Neuronal stem cell (in vitro differentiated cells): ENCODE data around the gene EFCAB14.
"Not testable (repeated sequence)": the region's sequence is repeated elsewhere in the genome, so short reads cannot be mapped to it uniquely, and the experiment has no call there.

Source experiments
- DNase-seq: peaks from one replicate; pipeline ENCODE4 v3.0.0-alpha.2; 2013; ENCODE audit warnings: low spot score
- H2AFZ ChIP-seq: one replicate; pipeline ENCODE4 v1.6.1; 2013; ENCODE audit warnings: mild to moderate bottlenecking, low read length, inconsistent platforms
- H2AK5ac ChIP-seq: 2 replicates; pipeline ENCODE4 v1.6.1; 2013; ENCODE audit warnings: low read depth, mild to moderate bottlenecking, inconsistent platforms, low read length, moderate library complexity, mixed read lengths
- H2BK120ac ChIP-seq: 2 replicates; pipeline ENCODE4 v1.6.1; 2013; ENCODE audit warnings: low read depth, mild to moderate bottlenecking, inconsistent platforms, low read length, moderate library complexity, mixed read lengths
- H2BK12ac ChIP-seq: one replicate; pipeline ENCODE4 v1.6.1; 2013; ENCODE audit warnings: low read length, inconsistent platforms
- H2BK15ac ChIP-seq: 2 replicates; pipeline ENCODE4 v1.6.1; 2013; ENCODE audit warnings: mild to moderate bottlenecking, low read length, inconsistent platforms, mixed read lengths
- H2BK5ac ChIP-seq: one replicate; pipeline ENCODE4 v1.6.1; 2013; ENCODE audit warnings: inconsistent platforms, mild to moderate bottlenecking, low read length, moderate library complexity
- H3K14ac ChIP-seq: one replicate; pipeline ENCODE4 v1.6.1; 2013; ENCODE audit warnings: low read length, inconsistent platforms
- H3K18ac ChIP-seq: 2 replicates; pipeline ENCODE4 v1.6.1; 2013; ENCODE audit warnings: low read length, inconsistent platforms
- H3K23ac ChIP-seq: 2 replicates; pipeline ENCODE4 v1.6.1; 2013; ENCODE audit warnings: low read depth, mild to moderate bottlenecking, mixed read lengths, low read length, inconsistent platforms; ENCODE audit not compliant: poor library complexity
- H3K27ac ChIP-seq: replicated peaks from 3 replicates; pipeline ENCODE4 v1.5.1; 2013; ENCODE audit warnings: low read length, inconsistent platforms
- H3K27me3 ChIP-seq, 3 experiments: 2 replicates each; pipeline ENCODE4 v1.6.1; 2013; ENCODE audit warnings: low read length in 3 of 3, mild to moderate bottlenecking in 2 of 3, inconsistent platforms in 1 of 3, low read depth in 1 of 3, mixed read lengths in 1 of 3, moderate library complexity in 1 of 3; ENCODE audit not compliant: control insufficient read depth in 3 of 3, insufficient read depth in 3 of 3
- H3K36me3 ChIP-seq, 2 donors: replicated peaks in 1 of 2; 2 replicates each; pipeline ENCODE4 v1.6.1; 2013; ENCODE audit warnings: low read length in 2 of 2; ENCODE audit not compliant: control insufficient read depth in 2 of 2, insufficient read depth in 2 of 2
- H3K4ac ChIP-seq: 2 replicates; pipeline ENCODE4 v1.6.1; 2013; ENCODE audit warnings: inconsistent platforms, mild to moderate bottlenecking, low read length, moderate library complexity
- H3K4me1 ChIP-seq, 2 donors: 1 replicate in 1 of 2; 2 replicates in 1 of 2; pipeline ENCODE4 v1.6.1; 2013; ENCODE audit warnings: low read length in 2 of 2, low read depth in 1 of 2; ENCODE audit not compliant: control insufficient read depth in 2 of 2, insufficient read depth in 1 of 2
- H3K4me2 ChIP-seq: one replicate; pipeline ENCODE4 v1.6.1; 2013; ENCODE audit warnings: mild to moderate bottlenecking, low read length, inconsistent platforms; ENCODE audit not compliant: insufficient read depth, poor library complexity, severe bottlenecking
- H3K4me3 ChIP-seq, 2 donors: 2 replicates each; pipeline ENCODE4 v1.5.1; 2013; ENCODE audit warnings: low read length in 2 of 2, mild to moderate bottlenecking in 2 of 2, inconsistent platforms in 1 of 2, moderate library complexity in 1 of 2
- H3K79me1 ChIP-seq: one replicate; pipeline ENCODE4 v1.6.1; 2013; ENCODE audit warnings: low read depth, mild to moderate bottlenecking, inconsistent platforms, low read length, moderate library complexity
- H3K9ac ChIP-seq: one replicate; pipeline ENCODE4 v1.6.1; 2013; ENCODE audit warnings: mild to moderate bottlenecking, low read depth, low read length, inconsistent platforms; ENCODE audit not compliant: poor library complexity
- H3K9me3 ChIP-seq, 2 donors: replicated peaks in 1 of 2; 2 replicates each; pipeline versions ENCODE3 to v1.6.1; 2013; ENCODE audit warnings: low read length in 2 of 2, mild to moderate bottlenecking in 2 of 2, inconsistent platforms in 1 of 2, low read depth in 1 of 2, mixed read lengths in 1 of 2, moderate library complexity in 1 of 2; ENCODE audit not compliant: control insufficient read depth in 2 of 2, insufficient read depth in 1 of 2
- H4K8ac ChIP-seq: one replicate; pipeline ENCODE4 v1.6.1; 2013; ENCODE audit warnings: low read depth, mild to moderate bottlenecking, inconsistent platforms, low read length, moderate library complexity
- H4K91ac ChIP-seq: one replicate; pipeline ENCODE4 v1.6.1; 2013; ENCODE audit warnings: low read length, low read depth, mild to moderate bottlenecking, inconsistent platforms; ENCODE audit not compliant: poor library complexity
- WGBS, 2 donors: extraction: QIAGEN DNeasy Blood & Tissue Kit; methylation state at CpG; one replicate each; pipeline ENCODE4 v1.1.7; 2013; ENCODE audit warnings: missing lambda C conversion rate in 2 of 2, mixed read lengths in 1 of 2; ENCODE audit not compliant: insufficient read length in 2 of 2, insufficient replicate concordance in 1 of 2; ENCODE audit errors: extremely low coverage in 2 of 2; 5-methylcytosine and 5-hydroxymethylcytosine counted together

EFCAB14 gene

DNA sequence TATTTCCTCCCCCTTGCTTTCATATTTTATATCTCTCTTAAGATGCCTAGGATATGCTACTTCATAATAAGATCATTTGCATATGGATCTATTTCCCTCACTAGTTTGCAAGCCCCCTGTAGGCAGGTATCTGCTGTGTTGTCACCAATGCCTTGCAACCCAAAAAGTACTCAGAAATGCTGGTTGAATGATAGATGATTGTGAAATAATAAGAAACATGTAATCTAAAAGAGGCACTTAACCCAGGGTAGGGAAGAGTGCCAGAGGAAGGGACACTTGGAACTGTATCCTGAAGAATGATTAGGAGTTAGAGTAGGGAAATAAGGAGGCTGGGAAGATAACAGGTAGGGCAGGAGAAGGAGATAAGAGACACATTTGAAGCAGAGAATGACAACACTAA is 63.1 kb downstream of the EFCAB14 start:
- H2AFZ ChIP-seq = no peak overlapping the region
- no peak overlapping the region for H2BK5ac ChIP-seq
- H2AK5ac ChIP-seq = no peak overlapping the region
- H3K23ac ChIP-seq = no peak overlapping the region
- H3K79me1 ChIP-seq = no peaks in the 10 kb centered on the region
- no peak for DNase-seq
- no peaks in the 10 kb centered on the region for H3K4me1 ChIP-seq
- no peak overlapping the region for H3K14ac ChIP-seq
- no peak overlapping the region for H3K9ac ChIP-seq
- no peak overlapping the region for H2BK120ac ChIP-seq
- no peak overlapping the region for H3K4me2 ChIP-seq
- H4K91ac ChIP-seq = no peak overlapping the region
- H3K36me3 ChIP-seq = peaks cover 11 to 76% of the 10 kb centered on the region in 2 donors
- no peak overlapping the region for H3K4ac ChIP-seq
- no peak overlapping the region for H2BK15ac ChIP-seq
- no peaks in the 10 kb centered on the region for H3K9me3 ChIP-seq
- H3K18ac ChIP-seq = no peak overlapping the region
- no peak overlapping the region for H3K27ac ChIP-seq
- no peak overlapping the region for H3K4me3 ChIP-seq
- no peak overlapping the region for H2BK12ac ChIP-seq
- H4K8ac ChIP-seq = no peak overlapping the region
- H3K27me3 ChIP-seq = no peaks in the 10 kb centered on the region

DNA sequence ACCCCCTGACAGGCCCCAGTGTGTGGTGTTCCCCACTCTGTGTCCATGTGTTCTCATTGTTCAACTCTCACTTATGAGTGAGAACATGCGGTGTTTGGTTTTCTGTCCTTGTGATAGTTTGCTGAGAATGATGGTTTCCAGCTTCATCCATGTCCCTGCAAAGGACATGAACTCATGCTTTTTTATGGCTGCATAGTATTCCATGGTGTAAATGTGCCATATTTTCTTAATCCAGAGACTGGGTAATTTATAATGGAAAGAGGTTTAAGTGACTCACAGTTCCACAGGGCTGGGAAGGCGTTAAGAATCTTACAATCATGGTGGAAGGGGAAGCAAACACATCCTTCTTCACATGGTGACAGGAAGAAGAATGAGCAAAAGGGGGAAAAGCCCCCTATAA is 64.2 kb downstream of the EFCAB14 start:
- not testable (repeated sequence) for H3K14ac ChIP-seq, H2AFZ ChIP-seq, H3K27me3 ChIP-seq, H3K4me1 ChIP-seq, H2BK120ac ChIP-seq, DNase-seq, H3K4me3 ChIP-seq, H2AK5ac ChIP-seq, H3K9ac ChIP-seq, H2BK5ac ChIP-seq, H3K79me1 ChIP-seq, H3K23ac ChIP-seq, H3K27ac ChIP-seq, H3K9me3 ChIP-seq, H3K4me2 ChIP-seq, H4K8ac ChIP-seq, H4K91ac ChIP-seq, H2BK15ac ChIP-seq, H2BK12ac ChIP-seq, H3K18ac ChIP-seq, H3K4ac ChIP-seq
- peaks cover 15 to 80% of the 10 kb centered on the region in 2 donors for H3K36me3 ChIP-seq
- no CpG with 5 or more reads among the region's 2 CpGs for WGBS, 2 donors

DNA sequence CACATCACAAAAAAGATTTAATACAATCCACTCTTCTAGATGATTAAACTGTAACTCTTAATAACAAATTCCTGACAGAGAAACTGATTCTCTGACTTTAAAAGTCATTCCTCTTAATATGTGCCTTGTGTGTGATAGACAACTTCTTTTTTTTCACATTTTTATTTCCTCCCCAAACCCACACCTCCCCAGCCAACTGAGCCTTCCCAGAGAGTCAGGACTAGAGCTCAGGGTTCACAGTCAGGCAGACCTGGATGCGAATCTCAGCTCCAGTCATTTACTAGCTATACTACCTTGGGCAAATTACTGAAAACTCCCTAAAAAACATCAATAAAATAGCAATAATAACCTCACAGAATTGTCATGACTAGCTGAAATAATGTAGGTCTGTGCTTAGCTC is 64.9 kb downstream of the EFCAB14 start:
- Histone ChIP-seq H3K4me2 (no peak overlapping the region), H4K91ac (no peak overlapping the region), H3K9me3 (peaks cover 7 to 12% of the 10 kb centered on the region in 2 donors), H2BK120ac (no peak overlapping the region), H2BK12ac (no peak overlapping the region), H2AFZ (no peak overlapping the region), H3K9ac (no peak overlapping the region), H2AK5ac (no peak overlapping the region), H3K27ac (no peak overlapping the region), H4K8ac (no peak overlapping the region), H3K14ac (no peak overlapping the region), H3K36me3 (peaks cover 18 to 81% of the 10 kb centered on the region in 2 donors), H3K4ac (no peak overlapping the region), H3K23ac (no peak overlapping the region), H3K4me1 (no peaks in the 10 kb centered on the region), H3K4me3 (no peak overlapping the region), H2BK5ac (no peak overlapping the region), H3K79me1 (no peaks in the 10 kb centered on the region), H3K18ac (no peak overlapping the region), H2BK15ac (no peak overlapping the region), H3K27me3 (no peaks in the 10 kb centered on the region)
- WGBS, 2 donors = no CpG with 5 or more reads among the region's 1 CpG
- DNase-seq = no peak

DNA sequence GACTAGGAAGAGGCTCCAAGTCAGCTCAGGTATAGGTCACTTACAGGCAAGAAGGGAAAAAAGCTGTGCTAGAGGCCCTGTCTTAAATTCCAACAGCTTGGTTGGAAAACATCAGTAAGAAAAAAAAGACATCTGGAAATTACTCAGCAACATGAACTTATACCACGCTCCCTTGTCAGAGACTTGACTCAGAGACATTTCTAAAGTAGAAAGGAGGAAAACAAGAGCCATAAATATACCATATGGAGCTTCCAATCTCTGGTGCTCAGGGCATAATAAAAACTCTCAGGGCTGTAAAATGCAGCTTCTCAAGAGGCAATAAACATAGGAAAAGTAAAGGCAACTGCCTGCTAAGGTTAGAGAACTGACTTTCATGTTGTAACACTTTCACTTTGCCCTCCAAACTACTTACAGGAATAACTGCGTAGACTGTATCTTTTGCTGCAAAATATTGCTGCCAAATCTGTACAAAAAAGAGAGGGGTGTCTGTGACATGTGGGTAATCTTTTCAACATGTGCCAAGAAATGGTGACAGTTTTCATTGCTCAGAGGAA is 65.4 kb downstream of the EFCAB14 start:
- Histone ChIP-seq H4K8ac (no peak overlapping the region), H3K27ac (no peak overlapping the region), H3K4ac (no peak overlapping the region), H3K27me3 (no peaks in the 10 kb centered on the region), H2BK12ac (no peak overlapping the region), H2BK120ac (no peak overlapping the region), H3K23ac (no peak overlapping the region), H3K9me3 (peaks cover 7 to 14% of the 10 kb centered on the region in 2 donors), H3K79me1 (no peaks in the 10 kb centered on the region), H3K9ac (no peak overlapping the region), H3K4me3 (no peak overlapping the region), H2AK5ac (no peak overlapping the region), H3K4me1 (no peaks in the 10 kb centered on the region), H4K91ac (no peak overlapping the region), H3K18ac (no peak overlapping the region), H3K36me3 (peaks cover 18 to 84% of the 10 kb centered on the region in 2 donors), H3K4me2 (no peak overlapping the region), H2AFZ (no peak overlapping the region), H2BK5ac (no peak overlapping the region), H3K14ac (no peak overlapping the region), H2BK15ac (no peak overlapping the region)
- no peak for DNase-seq
- no CpG with 5 or more reads among the region's 2 CpGs for WGBS, 2 donors
